Transverse colon (tissue), 4 donors: ENCODE data around the gene PTPRC.

Experiments used
- CTCF ChIP-seq, 5 experiments: fragments of 200-600 bp in 3 of 5; fragments of 450-650 bp in 2 of 5; sonication (generic) in 3 of 5; IDR thresholded peaks; 1 replicate in 2 of 5; 2 replicates in 3 of 5; pipeline ENCODE4 v1.5.1; 2016 to 2017; ENCODE audit warnings: antibody characterized with exemption in 5 of 5, inconsistent platforms in 3 of 5, mild to moderate bottlenecking in 2 of 5, moderate library complexity in 1 of 5
- EP300 ChIP-seq: sonication (generic); formaldehyde crosslinking; IDR thresholded peaks from one replicate; pipeline ENCODE4 v1.6.1; 2017; ENCODE audit warnings: antibody characterized with exemption, low read depth
- POLR2A ChIP-seq: fragments of 450-650 bp; IDR thresholded peaks from one replicate; pipeline ENCODE4 v1.6.1; 2016; ENCODE audit warnings: antibody characterized with exemption, mild to moderate bottlenecking, moderate library complexity
- POLR2AphosphoS5 ChIP-seq, 3 donors: sonication (generic); formaldehyde crosslinking; IDR thresholded peaks; one replicate each; pipeline ENCODE4 v1.6.1; 2016; ENCODE audit warnings: antibody characterized with exemption in 3 of 3

- TF ChIP-seq POLR2AphosphoS5 (IDR thresholded peaks at IDR 0.05) (no peak), CTCF (IDR thresholded peaks at IDR 0.05) (no peak), POLR2A (peak; percentile 36), EP300 (no peak)
Observed at GRCh38 chr1:198620951-198621824, 17.7 kb upstream of the PTPRC start.
